SU-DHL-6 (cell line): ENCODE measurements around the gene SETDB1.

Experiments
- H2AFZ ChIP-seq: fragments of 200-600 bp; sonication (generic); 2 replicates; pipeline ENCODE4 v1.6.1; 2014; ENCODE audit warnings: low read depth, mild to moderate bottlenecking, moderate library complexity, mixed read lengths, antibody characterized with exemption, low read length; ENCODE audit not compliant: severe bottlenecking
- H3F3A ChIP-seq: fragments of 200-600 bp; shearing (Covaris generic); 2 replicates; pipeline ENCODE4 v1.6.0; 2016; ENCODE audit warnings: antibody characterized with exemption, mild to moderate bottlenecking; ENCODE audit not compliant: insufficient read depth
- H3K27ac ChIP-seq: fragments of 200-600 bp; sonication (generic); 2 replicates; pipeline ENCODE4 v1.5.1; 2016; ENCODE audit warnings: low read depth, mild to moderate bottlenecking, low read length, moderate library complexity, mixed read lengths
- H3K27me3 ChIP-seq: fragments of 200-600 bp; sonication (generic), shearing (Covaris generic); 2 replicates; pipeline ENCODE4 v1.6.0; 2014; ENCODE audit warnings: mild to moderate bottlenecking, low read length
- H3K36me3 ChIP-seq: fragments of 200-600 bp; sonication (generic); 2 replicates; pipeline ENCODE4 v1.6.1; 2014; ENCODE audit warnings: mild to moderate bottlenecking, low read length, mixed read lengths
- H3K4me2 ChIP-seq: fragments of 300-600, 200-600 bp; shearing (Covaris generic), sonication (generic); 2 replicates; pipeline ENCODE4 v1.6.0; 2014; ENCODE audit warnings: low read length, low read depth, mild to moderate bottlenecking; ENCODE audit not compliant: poor library complexity, severe bottlenecking
- H3K4me3 ChIP-seq: fragments of 200-600 bp; sonication (generic); 2 replicates; pipeline ENCODE4 v1.5.1; 2014; ENCODE audit warnings: antibody characterized with exemption, low read length, mild to moderate bottlenecking, mixed read lengths; ENCODE audit not compliant: insufficient read depth, poor library complexity, severe bottlenecking
- H3K79me2 ChIP-seq: fragments of 200-600 bp; sonication (generic); 2 replicates; pipeline ENCODE4 v1.6.1; 2014; ENCODE audit warnings: mild to moderate bottlenecking, low read length, moderate library complexity; ENCODE audit not compliant: insufficient read depth
- H3K9ac ChIP-seq: fragments of 200-600 bp; sonication (generic); 2 replicates; pipeline ENCODE4 v1.7.0; 2014; ENCODE audit warnings: mild to moderate bottlenecking, low read length
- H3K9me2 ChIP-seq: fragments of 200-600 bp; sonication (generic); replicated peaks from 2 replicates; pipeline ENCODE4 v1.6.1; 2014; ENCODE audit warnings: low read length; ENCODE audit not compliant: insufficient read depth
- H3K9me3 ChIP-seq: fragments of 200-600 bp; sonication (generic); 2 replicates; pipeline ENCODE4 v1.6.1; 2014; ENCODE audit warnings: low read length, mixed read lengths; ENCODE audit not compliant: insufficient read depth
- H4K20me1 ChIP-seq: fragments of 200-600 bp; sonication (generic); 2 replicates; pipeline ENCODE4 v1.6.1; 2014; ENCODE audit warnings: low read depth, mild to moderate bottlenecking, antibody characterized with exemption, low read length, moderate library complexity, mixed read lengths
- EZH2phosphoT487 ChIP-seq: fragments of 200-600 bp; sonication (generic), shearing (Covaris generic); conservative IDR thresholded peaks from 2 replicates; pipeline ENCODE4 v1.6.1; 2018; ENCODE audit warnings: mild to moderate bottlenecking, antibody characterized with exemption, low read length, moderate library complexity, mixed read lengths
- TF ChIP-seq, protein P1 (sequence below): fragments of 200-600 bp; sonication (generic); IDR thresholded peaks from one replicate; pipeline ENCODE4 v1.5.1; 2017; ENCODE audit warnings: antibody characterized with exemption, mild to moderate bottlenecking, low read length, moderate library complexity; ENCODE audit not compliant: insufficient read depth, poor library complexity, severe bottlenecking

The SETDB1 gene

DNA sequence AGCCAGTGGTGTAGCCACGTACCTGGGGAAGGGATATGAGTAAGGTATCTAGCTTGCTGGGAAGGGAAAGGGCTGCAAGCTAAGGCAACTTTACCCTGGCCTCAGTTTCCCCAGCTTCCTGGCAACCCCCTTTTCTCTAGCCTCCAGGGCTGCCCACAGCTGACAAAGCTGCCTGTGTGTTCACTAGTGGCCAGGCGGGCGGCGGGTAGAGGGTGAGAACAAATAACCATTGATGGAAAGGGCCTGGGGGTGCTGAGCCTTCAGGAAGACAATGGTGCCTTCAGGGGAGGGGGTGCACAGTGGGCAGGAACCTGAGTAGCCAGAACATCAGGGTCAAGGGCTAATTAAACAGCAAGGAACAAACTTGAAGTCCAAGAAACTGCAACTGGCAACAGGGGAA, 42.3 kb downstream of the SETDB1 start:
- Histone ChIP-seq H2AFZ (no peak overlapping the region), H3K27ac (no peak overlapping the region), H3K9ac (no peak overlapping the region), H4K20me1 (no peaks in the 10 kb centered on the region), H3K27me3 (no peaks in the 10 kb centered on the region), H3K79me2 (peaks cover 40% of the 10 kb centered on the region), H3K36me3 (peaks cover 3% of the 10 kb centered on the region; the same call in 1 of the 2 replicates), H3K9me3 (no peaks in the 10 kb centered on the region), H3K4me3 (no peak overlapping the region), H3K4me2 (no peak overlapping the region), H3F3A (peaks cover 13% of the 10 kb centered on the region), H3K9me2 (no peaks in the 10 kb centered on the region)
- no peak for TF ChIP-seq EZH2phosphoT487
- TF ChIP-seq, protein P1, sequence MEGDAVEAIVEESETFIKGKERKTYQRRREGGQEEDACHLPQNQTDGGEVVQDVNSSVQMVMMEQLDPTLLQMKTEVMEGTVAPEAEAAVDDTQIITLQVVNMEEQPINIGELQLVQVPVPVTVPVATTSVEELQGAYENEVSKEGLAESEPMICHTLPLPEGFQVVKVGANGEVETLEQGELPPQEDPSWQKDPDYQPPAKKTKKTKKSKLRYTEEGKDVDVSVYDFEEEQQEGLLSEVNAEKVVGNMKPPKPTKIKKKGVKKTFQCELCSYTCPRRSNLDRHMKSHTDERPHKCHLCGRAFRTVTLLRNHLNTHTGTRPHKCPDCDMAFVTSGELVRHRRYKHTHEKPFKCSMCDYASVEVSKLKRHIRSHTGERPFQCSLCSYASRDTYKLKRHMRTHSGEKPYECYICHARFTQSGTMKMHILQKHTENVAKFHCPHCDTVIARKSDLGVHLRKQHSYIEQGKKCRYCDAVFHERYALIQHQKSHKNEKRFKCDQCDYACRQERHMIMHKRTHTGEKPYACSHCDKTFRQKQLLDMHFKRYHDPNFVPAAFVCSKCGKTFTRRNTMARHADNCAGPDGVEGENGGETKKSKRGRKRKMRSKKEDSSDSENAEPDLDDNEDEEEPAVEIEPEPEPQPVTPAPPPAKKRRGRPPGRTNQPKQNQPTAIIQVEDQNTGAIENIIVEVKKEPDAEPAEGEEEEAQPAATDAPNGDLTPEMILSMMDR = no peak

DNA sequence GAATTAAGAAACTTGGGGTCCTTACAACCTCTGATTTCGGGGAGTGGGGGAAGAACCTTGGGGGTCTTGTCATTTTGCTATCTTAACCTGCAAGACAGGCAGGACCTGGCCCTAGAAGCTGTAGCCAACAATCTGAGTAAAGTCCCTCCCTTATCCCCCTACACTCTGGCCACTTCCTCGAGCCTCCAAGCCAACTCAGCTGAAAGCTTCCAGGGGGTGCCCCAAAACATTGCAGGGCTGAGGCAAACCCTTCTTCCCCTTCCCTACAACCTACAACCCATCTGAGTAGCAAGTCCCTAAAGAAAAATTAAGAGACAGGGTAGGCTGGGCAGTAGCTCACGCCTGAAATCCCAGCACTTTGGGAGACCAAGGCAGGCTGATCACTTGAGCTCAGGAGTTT, 43.5 kb downstream of the SETDB1 start:
- Histone ChIP-seq H3K9me2 (no peaks in the 10 kb centered on the region), H3F3A (peaks cover 13% of the 10 kb centered on the region; the same call in 1 of the 2 replicates), H3K9ac (no peak overlapping the region), H3K9me3 (no peaks in the 10 kb centered on the region), H4K20me1 (no peaks in the 10 kb centered on the region), H3K27me3 (no peaks in the 10 kb centered on the region), H3K79me2 (peaks cover 47% of the 10 kb centered on the region), H2AFZ (no peak overlapping the region), H3K4me3 (no peak overlapping the region), H3K27ac (no peak overlapping the region), H3K4me2 (no peak overlapping the region), H3K36me3 (peaks cover 3% of the 10 kb centered on the region; the same call in 1 of the 2 replicates)
- TF ChIP-seq EZH2phosphoT487 = no peak
- TF ChIP-seq, protein P1 = no peak

DNA sequence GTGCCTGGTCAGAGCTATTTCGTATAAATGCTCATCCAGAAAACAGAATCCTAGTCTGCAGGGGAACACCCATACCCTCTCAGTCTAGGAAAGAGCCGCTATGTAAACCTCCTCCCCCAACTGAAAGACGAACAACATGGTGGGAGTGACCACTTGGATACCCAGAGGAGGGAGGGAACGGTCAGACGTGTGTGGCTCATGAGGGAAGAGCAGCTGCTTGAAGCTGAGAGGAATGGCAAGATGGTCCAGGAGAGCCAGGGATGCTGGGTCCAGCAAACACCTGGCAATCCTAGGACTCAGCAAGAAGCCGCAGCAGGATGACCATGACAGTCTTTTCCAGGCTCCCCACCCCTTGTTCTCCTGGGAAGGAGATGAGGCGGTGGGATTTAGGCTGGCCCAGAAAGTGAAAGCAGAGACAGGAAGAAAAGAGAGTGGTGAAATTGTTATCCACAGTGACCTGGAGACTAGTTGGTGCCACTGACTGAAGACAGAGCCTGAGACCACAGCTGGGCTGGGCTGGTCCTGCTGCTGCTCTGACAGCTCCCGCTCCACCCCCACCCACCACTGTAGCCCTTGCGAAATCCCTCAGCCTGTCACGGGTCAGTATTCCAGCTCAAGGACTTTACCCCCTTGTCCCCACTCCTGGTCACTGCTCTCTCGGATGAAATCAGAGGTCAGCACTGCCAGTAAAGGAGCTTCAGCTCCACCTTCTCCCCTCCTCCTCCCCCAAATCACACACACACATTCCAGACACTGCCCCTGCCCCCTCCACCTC, 44.8 kb downstream of the SETDB1 start:
- H3K4me3 ChIP-seq = no peak overlapping the region
- H4K20me1 ChIP-seq = no peaks in the 10 kb centered on the region
- H3K9me2 ChIP-seq = no peaks in the 10 kb centered on the region
- no peaks in the 10 kb centered on the region for H3K9me3 ChIP-seq
- peaks cover 47% of the 10 kb centered on the region for H3K79me2 ChIP-seq
- H3K27me3 ChIP-seq = no peaks in the 10 kb centered on the region
- no peak overlapping the region for H2AFZ ChIP-seq
- no peak overlapping the region for H3K27ac ChIP-seq
- no peak overlapping the region for H3K9ac ChIP-seq
- H3F3A ChIP-seq = peaks cover 16% of the 10 kb centered on the region
- TF ChIP-seq, protein P1 = no peak
- TF ChIP-seq EZH2phosphoT487 = no peak
- no peak overlapping the region for H3K4me2 ChIP-seq
- H3K36me3 ChIP-seq = no peaks in the 10 kb centered on the region
